ENCODE results near the gene DSCAML1.

DNA sequence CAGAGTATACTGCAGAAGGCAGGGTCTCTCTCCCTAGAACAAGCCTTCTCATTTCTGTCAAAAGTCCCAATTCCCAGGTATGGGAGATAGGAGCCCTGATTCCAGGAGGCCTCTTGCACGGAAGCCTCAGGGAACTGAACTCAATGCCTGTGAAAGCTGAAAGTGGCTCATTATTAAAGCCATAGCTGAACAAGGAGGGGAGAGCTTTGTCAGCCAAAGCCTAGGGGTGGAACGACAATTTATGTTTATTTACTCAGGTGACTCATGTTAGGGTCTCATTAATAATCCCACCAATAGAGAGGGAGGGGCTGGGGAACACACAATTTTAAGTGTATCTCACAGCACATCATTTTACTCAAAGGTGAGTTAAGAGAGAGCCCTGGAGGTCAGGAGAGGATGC lies 44.9 kb downstream of the DSCAML1 start:
- TF ChIP-seq POLR2A (IDR thresholded peaks at IDR 0.05): no peak
- TF ChIP-seq, protein P1, sequence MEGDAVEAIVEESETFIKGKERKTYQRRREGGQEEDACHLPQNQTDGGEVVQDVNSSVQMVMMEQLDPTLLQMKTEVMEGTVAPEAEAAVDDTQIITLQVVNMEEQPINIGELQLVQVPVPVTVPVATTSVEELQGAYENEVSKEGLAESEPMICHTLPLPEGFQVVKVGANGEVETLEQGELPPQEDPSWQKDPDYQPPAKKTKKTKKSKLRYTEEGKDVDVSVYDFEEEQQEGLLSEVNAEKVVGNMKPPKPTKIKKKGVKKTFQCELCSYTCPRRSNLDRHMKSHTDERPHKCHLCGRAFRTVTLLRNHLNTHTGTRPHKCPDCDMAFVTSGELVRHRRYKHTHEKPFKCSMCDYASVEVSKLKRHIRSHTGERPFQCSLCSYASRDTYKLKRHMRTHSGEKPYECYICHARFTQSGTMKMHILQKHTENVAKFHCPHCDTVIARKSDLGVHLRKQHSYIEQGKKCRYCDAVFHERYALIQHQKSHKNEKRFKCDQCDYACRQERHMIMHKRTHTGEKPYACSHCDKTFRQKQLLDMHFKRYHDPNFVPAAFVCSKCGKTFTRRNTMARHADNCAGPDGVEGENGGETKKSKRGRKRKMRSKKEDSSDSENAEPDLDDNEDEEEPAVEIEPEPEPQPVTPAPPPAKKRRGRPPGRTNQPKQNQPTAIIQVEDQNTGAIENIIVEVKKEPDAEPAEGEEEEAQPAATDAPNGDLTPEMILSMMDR (IDR thresholded peaks at IDR 0.05): no peak

All from uterus (tissue), 2 donors.